Endothelial cell of umbilical vein (primary cell): ENCODE results near the gene UPP2. TPM values are rescaled to one million over a fixed set of nuclear protein-coding genes. Genes with fewer than 3 reads are reported as not detected.

Experiments
- BruUV-seq: library from RNA; stranded (reverse); fragments of 400-500 nt; replicated peaks from 2 replicates; lab custom pipeline; 2021; lab: Mats Ljungman, UMichigan
- CTCF ChIA-PET: fragments of 300-600, 350-600 bp; sonication (Branson Sonifier 250); formaldehyde crosslinking; loops from one replicate; lab custom pipeline; 2021; ENCODE audit warnings: antibody characterized with exemption, inconsistent platforms; lab: Charles Lee
- POLR2A ChIA-PET: fragments of 300-600, 350-600 bp; sonication (Branson Sonifier 250); formaldehyde crosslinking; loops from one replicate; lab custom pipeline; 2021; ENCODE audit warnings: antibody characterized with exemption, inconsistent platforms; lab: Charles Lee
- DNase-seq: peaks from one replicate; pipeline ENCODE4 v3.0.0-alpha.2; 2011; ENCODE audit warnings: low read depth, low spot score
- FAIRE-seq: peaks from 2 replicates; lab custom pipeline; 2011; peaks lifted over from hg19 to GRCh38; lab: Jason Lieb, UNC
- H2AFZ ChIP-seq: 2 replicates; pipeline ENCODE4 v1.6.0; 2012; ENCODE audit warnings: low read depth, low read length, control low read depth, inconsistent platforms
- H3K27ac ChIP-seq: 2 replicates; pipeline ENCODE4 v1.5.1; 2011; ENCODE audit warnings: low read depth, mild to moderate bottlenecking, control low read depth, low read length, moderate library complexity; ENCODE audit not compliant: insufficient read depth
- H3K27me3 ChIP-seq, 2 experiments: 2 replicates each; pipeline versions ENCODE4 v1.6.0 to v1.6.1; 2011; ENCODE audit warnings: low read length in 2 of 2, mixed read lengths in 1 of 2; ENCODE audit not compliant: control insufficient read depth in 2 of 2, insufficient read depth in 2 of 2
- H3K36me3 ChIP-seq, 2 experiments: 2 replicates in 1 of 2; 3 replicates in 1 of 2; pipeline ENCODE4 v1.5.1; 2011; ENCODE audit warnings: low read length in 2 of 2, mild to moderate bottlenecking in 1 of 2, moderate library complexity in 1 of 2; ENCODE audit not compliant: control insufficient read depth in 2 of 2, insufficient read depth in 2 of 2; ENCODE audit errors: extremely low read depth in 1 of 2
- H3K4me1 ChIP-seq: 3 replicates; pipeline ENCODE4 v1.5.1; 2011; ENCODE audit warnings: mild to moderate bottlenecking, low read length; ENCODE audit not compliant: control insufficient read depth, insufficient read depth; ENCODE audit errors: extremely low read depth
- H3K4me2 ChIP-seq: 2 replicates; pipeline ENCODE4 v1.6.1; 2011; ENCODE audit warnings: low read length, control low read depth, mixed read lengths; ENCODE audit not compliant: insufficient read depth
- H3K4me3 ChIP-seq, 3 experiments: fragments of 200-600 bp in 1 of 3; sonication (generic), shearing (Covaris generic) in 1 of 3; replicated peaks in 1 of 3; 2 replicates each; pipeline ENCODE4 v1.5.1; 2011 to 2016; ENCODE audit warnings: control low read depth in 3 of 3, low read length in 3 of 3, mild to moderate bottlenecking in 2 of 3, inconsistent platforms in 1 of 3, low read depth in 1 of 3, moderate library complexity in 1 of 3; ENCODE audit not compliant: insufficient read depth in 1 of 3
- H3K79me2 ChIP-seq: 2 replicates; pipeline ENCODE4 v1.6.0; 2012; ENCODE audit warnings: low read length, inconsistent platforms; ENCODE audit not compliant: control insufficient read depth, insufficient read depth
- H3K9ac ChIP-seq: replicated peaks from 2 replicates; pipeline ENCODE3; 2011; ENCODE audit warnings: low read length, control low read depth; ENCODE audit not compliant: insufficient read depth; ENCODE audit errors: extremely low read depth
- H3K9me1 ChIP-seq: replicated peaks from 3 replicates; pipeline ENCODE4 v1.6.0; 2011; ENCODE audit warnings: mild to moderate bottlenecking, low read length; ENCODE audit not compliant: control insufficient read depth, insufficient read depth; ENCODE audit errors: extremely low read depth
- H3K9me3 ChIP-seq: replicated peaks from 2 replicates; pipeline ENCODE4 v1.5.1; 2012; ENCODE audit warnings: low read length, inconsistent platforms; ENCODE audit not compliant: control insufficient read depth, insufficient read depth
- H4K20me1 ChIP-seq: replicated peaks from 2 replicates; pipeline ENCODE3; 2011; ENCODE audit warnings: mild to moderate bottlenecking, low read length; ENCODE audit not compliant: control insufficient read depth, insufficient read depth; ENCODE audit errors: extremely low read depth
- EZH2 ChIP-seq: IDR thresholded peaks from 2 replicates; pipeline ENCODE4 v1.6.1; 2012; ENCODE audit warnings: borderline replicate concordance, low read depth, mild to moderate bottlenecking, moderate library complexity, low read length, inconsistent platforms; ENCODE audit not compliant: severe bottlenecking
- FOS ChIP-seq: IDR thresholded peaks from 2 replicates; pipeline ENCODE4 v1.6.1; 2011; ENCODE audit warnings: mild to moderate bottlenecking, low read length, moderate library complexity, borderline replicate concordance; ENCODE audit not compliant: insufficient read depth
- GATA2 ChIP-seq: IDR thresholded peaks from 2 replicates; pipeline ENCODE4 v1.7.0; 2011; ENCODE audit warnings: low read depth, mild to moderate bottlenecking, moderate library complexity, mixed read lengths, low read length; ENCODE audit not compliant: insufficient read length, insufficient read depth
- JUN ChIP-seq: IDR thresholded peaks from 2 replicates; pipeline ENCODE4 v1.6.1; 2011; ENCODE audit warnings: borderline replicate concordance, low read depth; ENCODE audit not compliant: insufficient read length, insufficient read depth
- MAX ChIP-seq: IDR thresholded peaks from 2 replicates; pipeline ENCODE4 v1.6.1; 2011; ENCODE audit not compliant: insufficient read depth, insufficient read length
- MYC ChIP-seq: IDR thresholded peaks from one replicate; pipeline ENCODE4 v1.6.1; 2011; ENCODE audit warnings: mild to moderate bottlenecking, low read depth, low read length
- POLR2A ChIP-seq: IDR thresholded peaks from 2 replicates; pipeline ENCODE4 v1.6.1; 2012; ENCODE audit warnings: low read depth, mild to moderate bottlenecking, control low read depth, low read length
- POLR2AphosphoS5 ChIP-seq: IDR thresholded peaks from 2 replicates; pipeline ENCODE4 v1.6.1; 2012; ENCODE audit warnings: low read depth, mild to moderate bottlenecking, control low read depth, low read length, moderate library complexity; ENCODE audit not compliant: insufficient read depth
- dilution Hi-C: fragments of 300-500 bp; cut with MboI; formaldehyde crosslinking; loops from one replicate; pipeline ENCODE4 v1.15.0; 2019; ENCODE audit warnings: low sequenced_read_pairs; ENCODE audit not compliant: extremely low pct_ligation_motif_present
- intact Hi-C: fragments of 100-400 bp; cut with micrococcal nuclease; formaldehyde crosslinking; loops from one replicate; pipeline ENCODE4 v1.10.0; 2022
- polyA plus RNA-seq, 4 experiments: library from polyadenylated mRNA; depleted of rRNA in 3 of 4; stranded (reverse) in 3 of 4; unstranded in 1 of 4; fragments of >200 nt; gene quantifications; 2 replicates each; pipeline versions ENCODE4 v1.2.1 to v1.2.3, GENCODE V29; 2011 to 2012; ENCODE audit warnings: missing spikeins in 1 of 4
- total RNA-seq: library from RNA; stranded (reverse); gene quantifications from 2 replicates; pipeline ENCODE4 v1.2.3, GENCODE V29; 2021
- TF ChIP-seq, protein P1 (sequence below), 2 donors: IDR thresholded peaks; 1 replicate in 1 of 2; 2 replicates in 1 of 2; pipeline ENCODE4 v1.5.1; 2011; ENCODE audit warnings: low read length in 2 of 2, mild to moderate bottlenecking in 2 of 2, moderate library complexity in 2 of 2, control low read depth in 1 of 2, inconsistent platforms in 1 of 2, low read depth in 1 of 2; ENCODE audit not compliant: insufficient read depth in 1 of 2; ENCODE audit errors: extremely low read depth in 1 of 2

UPP2 gene
- total and polyA plus RNA-seq, 2 donors (not counting 3 experiments of a cell fraction or from before 2014, with no cell fraction given) = not detected

- Histone ChIP-seq H3K4me1 (no peaks in the 10 kb centered on the region), H3K9ac (no peak overlapping the region), H3K27ac (no peak overlapping the region), H4K20me1 (no peaks in the 10 kb centered on the region), H3K79me2 (no peaks in the 10 kb centered on the region), H3K9me1 (no peaks in the 10 kb centered on the region), H3K36me3 (no peaks in the 10 kb centered on the region), H3K4me2 (no peak overlapping the region), H3K9me3 (no peaks in the 10 kb centered on the region), H3K27me3 (peaks cover 2 to 3% of the 10 kb centered on the region in 2 experiments), H3K4me3 (no peak overlapping the region), H2AFZ (no peak overlapping the region)
- no peak for FAIRE-seq
- intact Hi-C loops (no loop called here), dilution Hi-C loops (no loop called here)
- no TSS peak for BruUV-seq
- DNase-seq = no peak
- TF ChIP-seq MYC (no peak), FOS (no peak)
- ChIA-PET CTCF (interaction anchor here (1.4 kb wide), 1 partner anchor 10 kb away, joined by 3 read pairs; no protein-coding TSS in a partner anchor), POLR2A (no interaction called here)
Measured at GRCh38 chr2:158113741-158114295, 12.1 kb downstream of the UPP2 start.

DNA sequence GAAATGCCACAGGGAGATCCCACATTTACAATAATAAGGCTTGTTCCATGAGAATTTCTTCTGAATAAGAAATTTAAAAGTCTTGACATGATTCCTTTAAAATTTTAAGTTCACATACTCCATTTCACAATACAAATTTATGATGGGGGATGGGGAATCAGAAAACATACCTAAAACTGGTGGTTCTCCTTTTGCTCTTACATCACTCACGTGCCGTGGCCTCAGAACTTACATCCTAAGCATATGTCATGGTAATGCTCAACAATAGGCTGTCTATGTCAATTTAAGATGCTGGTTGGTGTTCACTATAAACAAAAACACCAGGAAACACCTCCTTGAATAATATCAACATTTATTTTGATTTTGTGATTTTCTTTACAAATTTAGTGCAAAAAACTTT lies 12.8 kb downstream of the UPP2 start:
- TF ChIP-seq FOS (no peak), JUN (no peak), MYC (no peak), POLR2AphosphoS5 (no peak), GATA2 (no peak), MAX (no peak), POLR2A (no peak), EZH2 (no peak)
- TF ChIP-seq, protein P1, sequence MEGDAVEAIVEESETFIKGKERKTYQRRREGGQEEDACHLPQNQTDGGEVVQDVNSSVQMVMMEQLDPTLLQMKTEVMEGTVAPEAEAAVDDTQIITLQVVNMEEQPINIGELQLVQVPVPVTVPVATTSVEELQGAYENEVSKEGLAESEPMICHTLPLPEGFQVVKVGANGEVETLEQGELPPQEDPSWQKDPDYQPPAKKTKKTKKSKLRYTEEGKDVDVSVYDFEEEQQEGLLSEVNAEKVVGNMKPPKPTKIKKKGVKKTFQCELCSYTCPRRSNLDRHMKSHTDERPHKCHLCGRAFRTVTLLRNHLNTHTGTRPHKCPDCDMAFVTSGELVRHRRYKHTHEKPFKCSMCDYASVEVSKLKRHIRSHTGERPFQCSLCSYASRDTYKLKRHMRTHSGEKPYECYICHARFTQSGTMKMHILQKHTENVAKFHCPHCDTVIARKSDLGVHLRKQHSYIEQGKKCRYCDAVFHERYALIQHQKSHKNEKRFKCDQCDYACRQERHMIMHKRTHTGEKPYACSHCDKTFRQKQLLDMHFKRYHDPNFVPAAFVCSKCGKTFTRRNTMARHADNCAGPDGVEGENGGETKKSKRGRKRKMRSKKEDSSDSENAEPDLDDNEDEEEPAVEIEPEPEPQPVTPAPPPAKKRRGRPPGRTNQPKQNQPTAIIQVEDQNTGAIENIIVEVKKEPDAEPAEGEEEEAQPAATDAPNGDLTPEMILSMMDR (IDR thresholded peaks at IDR 0.05; ENCODE audit: extremely low read depth in 1 of 2, insufficient read depth in 1 of 2, low read depth in 1 of 2, low read length in 2 of 2) = no peak
- intact Hi-C loops (no loop called here), dilution Hi-C loops (no loop called here)
- no peaks in the 10 kb centered on the region for H4K20me1 ChIP-seq
- H3K27me3 ChIP-seq = peaks cover 2 to 3% of the 10 kb centered on the region in 2 experiments
- POLR2A ChIA-PET = no interaction called here
- DNase-seq (no peak), FAIRE-seq (no peak)
- no peaks in the 10 kb centered on the region for H3K9me1 ChIP-seq
- H3K79me2 ChIP-seq = no peaks in the 10 kb centered on the region
- no peak overlapping the region for H2AFZ ChIP-seq
- no peak overlapping the region for H3K27ac ChIP-seq
- H3K9me3 ChIP-seq = no peaks in the 10 kb centered on the region
- BruUV-seq = no TSS peak
- H3K9ac ChIP-seq = no peak overlapping the region
- H3K4me2 ChIP-seq = no peak overlapping the region
- CTCF ChIA-PET = no interaction called here
- H3K36me3 ChIP-seq = no peaks in the 10 kb centered on the region
- no peak overlapping the region for H3K4me3 ChIP-seq
- no peaks in the 10 kb centered on the region for H3K4me1 ChIP-seq
